ENCODE results near the gene TPM4.
"Not testable (repeated sequence)": the region's sequence is repeated elsewhere in the genome, so short reads cannot be mapped to it uniquely, and the experiment has no call there.

TPM4 gene

GRCh38 chr19:16119075-16119857 lies 43.0 kb downstream of the TPM4 start:
- in situ Hi-C loops (cut with MboI; ENCODE audit: low sequenced_read_pairs): not testable (repeated sequence)

DNA sequence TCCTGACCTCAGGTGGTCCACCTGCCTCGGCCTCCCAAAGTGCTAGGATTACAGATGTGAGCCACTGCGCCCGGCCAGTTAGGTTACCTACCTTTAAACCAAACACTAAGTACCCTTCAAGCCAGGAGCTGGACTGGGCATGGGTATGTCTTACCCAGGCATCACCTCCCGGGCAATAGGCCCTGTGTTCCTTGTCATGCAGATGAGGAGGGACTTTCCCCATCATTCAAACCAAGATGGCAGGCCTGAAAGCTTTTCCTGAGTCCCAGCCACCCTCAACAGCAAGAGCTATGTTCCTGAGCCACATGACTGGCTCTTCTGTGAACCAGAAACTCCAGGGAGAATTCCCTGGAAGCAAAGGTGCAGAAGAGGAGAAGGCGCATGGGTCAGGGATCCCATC lies 44.8 kb downstream of the TPM4 start:
- in situ Hi-C loops (cut with MboI; ENCODE audit: low sequenced_read_pairs): no loop called here

DNA sequence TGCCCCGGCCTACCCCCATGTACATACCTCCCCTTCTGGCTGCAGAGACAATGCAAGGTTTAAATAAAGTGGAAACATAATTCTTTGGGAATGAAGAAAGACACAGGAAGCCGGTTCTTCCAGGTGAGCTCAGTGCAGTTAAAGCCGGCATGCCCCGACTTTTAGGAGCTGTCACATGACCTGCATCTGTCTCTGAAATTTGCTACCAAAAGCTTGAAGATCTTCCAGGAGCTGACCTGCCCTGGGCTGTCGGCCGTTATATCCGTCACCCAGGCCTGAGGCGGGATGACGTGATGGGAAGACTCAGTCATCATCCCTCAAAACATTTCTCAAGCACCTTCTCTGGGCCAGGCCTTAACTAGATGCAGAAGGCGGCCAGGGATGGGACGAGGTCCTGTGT lies 45.7 kb downstream of the TPM4 start:
- in situ Hi-C loops (cut with MboI; ENCODE audit: low sequenced_read_pairs): no loop called here

DNA sequence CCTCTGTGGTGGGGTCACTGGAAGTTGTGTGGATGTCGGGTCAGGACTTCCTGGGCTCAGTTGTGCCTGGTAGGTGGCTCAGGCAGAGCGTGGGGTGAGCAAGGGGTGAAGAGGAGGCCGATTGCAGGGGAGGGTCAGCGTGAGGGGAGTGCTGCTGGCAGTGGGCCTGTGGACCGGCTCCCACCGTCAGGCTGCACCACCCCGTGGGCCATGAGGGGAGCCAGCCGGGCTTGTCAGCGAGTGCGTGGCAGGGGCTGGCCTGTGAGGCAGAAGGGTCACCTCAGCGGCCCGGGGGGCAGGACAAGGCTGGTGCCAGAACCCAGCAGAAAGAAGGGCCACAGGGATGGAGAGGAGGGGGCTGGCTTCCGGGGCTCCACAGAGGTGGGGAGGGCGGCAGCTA lies 48.7 kb downstream of the TPM4 start:
- in situ Hi-C loops (cut with MboI; ENCODE audit: low sequenced_read_pairs): no loop called here

- in situ Hi-C loops (cut with MboI; ENCODE audit: low sequenced_read_pairs): no loop called here
Measured at GRCh38 chr19:16125737-16126495, 49.6 kb downstream of the TPM4 start.

DNA sequence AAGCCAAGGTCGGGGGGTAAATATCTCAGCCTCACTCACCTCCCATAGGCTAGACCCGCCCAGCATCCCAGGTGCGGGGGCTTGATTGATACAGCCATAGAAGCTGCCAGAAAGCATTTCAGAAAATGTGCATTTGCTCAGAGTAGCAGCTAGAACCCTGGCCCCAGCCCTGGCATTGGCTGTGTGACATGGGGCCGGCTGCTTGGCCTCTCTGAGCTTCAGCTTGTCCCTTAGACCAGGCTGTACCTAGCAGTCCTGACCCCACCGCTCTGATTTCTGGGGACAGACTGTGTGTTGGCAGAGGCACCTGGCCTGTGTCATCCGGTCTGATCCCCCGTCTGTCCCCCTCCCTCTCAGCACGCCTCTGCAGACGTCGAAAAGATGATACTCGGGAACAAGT lies 50.8 kb downstream of the TPM4 start:
- in situ Hi-C loops (cut with MboI; ENCODE audit: low sequenced_read_pairs): no loop called here

DNA sequence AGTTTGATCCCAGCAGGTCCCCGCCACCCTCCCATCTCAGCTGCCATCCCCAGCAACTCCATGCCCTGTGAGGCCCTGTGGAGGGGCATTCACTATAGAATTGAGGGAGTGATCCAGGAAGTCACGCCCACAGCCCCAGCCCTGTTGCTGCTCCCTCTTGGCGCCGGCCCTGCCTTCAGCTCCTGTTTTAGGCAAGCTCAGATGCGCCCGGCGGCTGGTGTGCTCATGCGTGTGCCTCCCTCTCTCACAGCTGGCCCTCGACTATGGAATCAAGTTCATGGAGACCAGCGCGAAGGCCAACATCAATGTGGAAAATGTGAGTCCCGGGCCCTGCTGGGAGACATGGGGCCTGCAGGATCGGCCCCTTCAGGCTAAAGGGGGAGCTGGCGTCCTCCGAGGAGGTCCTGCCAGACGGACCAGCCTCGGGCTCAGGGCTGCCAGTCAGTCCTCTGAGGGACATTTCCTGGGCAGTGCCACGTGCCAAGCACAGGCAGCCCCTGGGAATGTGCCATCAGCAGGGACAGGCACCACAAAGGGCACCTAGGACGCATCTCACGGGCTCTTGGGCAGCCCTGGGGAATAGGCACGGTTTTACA lies 51.6 kb downstream of the TPM4 start:
- in situ Hi-C loops (cut with MboI; ENCODE audit: low sequenced_read_pairs): no loop called here

- in situ Hi-C loops (cut with MboI; ENCODE audit: low sequenced_read_pairs): no loop called here
Measured at GRCh38 chr19:16131648-16132047, 55.4 kb downstream of the TPM4 start.

GRCh38 chr19:16133818-16134217 lies 57.5 kb downstream of the TPM4 start:
- in situ Hi-C loops (cut with MboI; ENCODE audit: low sequenced_read_pairs): no loop called here

DNA sequence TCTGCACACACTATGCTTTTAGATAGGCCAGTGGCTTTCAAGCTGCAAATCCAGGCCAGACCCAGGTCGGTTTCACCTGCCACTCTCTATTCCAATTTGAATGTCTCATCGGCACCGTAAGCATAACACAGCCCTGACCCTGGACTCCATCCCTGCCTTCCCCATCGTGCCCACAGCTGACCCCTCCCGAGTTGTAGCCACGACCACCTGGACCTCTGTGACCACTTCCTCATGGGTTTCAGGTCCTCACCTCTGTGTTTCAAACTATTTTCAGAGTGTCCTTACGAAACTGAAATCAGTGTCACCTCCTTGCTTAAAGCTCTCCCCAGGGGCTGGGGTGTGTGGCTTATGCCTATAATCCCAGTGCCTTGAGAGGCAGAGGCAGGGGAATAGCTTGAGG lies 58.2 kb downstream of the TPM4 start:
- in situ Hi-C loops (cut with MboI; ENCODE audit: low sequenced_read_pairs): no loop called here

DNA sequence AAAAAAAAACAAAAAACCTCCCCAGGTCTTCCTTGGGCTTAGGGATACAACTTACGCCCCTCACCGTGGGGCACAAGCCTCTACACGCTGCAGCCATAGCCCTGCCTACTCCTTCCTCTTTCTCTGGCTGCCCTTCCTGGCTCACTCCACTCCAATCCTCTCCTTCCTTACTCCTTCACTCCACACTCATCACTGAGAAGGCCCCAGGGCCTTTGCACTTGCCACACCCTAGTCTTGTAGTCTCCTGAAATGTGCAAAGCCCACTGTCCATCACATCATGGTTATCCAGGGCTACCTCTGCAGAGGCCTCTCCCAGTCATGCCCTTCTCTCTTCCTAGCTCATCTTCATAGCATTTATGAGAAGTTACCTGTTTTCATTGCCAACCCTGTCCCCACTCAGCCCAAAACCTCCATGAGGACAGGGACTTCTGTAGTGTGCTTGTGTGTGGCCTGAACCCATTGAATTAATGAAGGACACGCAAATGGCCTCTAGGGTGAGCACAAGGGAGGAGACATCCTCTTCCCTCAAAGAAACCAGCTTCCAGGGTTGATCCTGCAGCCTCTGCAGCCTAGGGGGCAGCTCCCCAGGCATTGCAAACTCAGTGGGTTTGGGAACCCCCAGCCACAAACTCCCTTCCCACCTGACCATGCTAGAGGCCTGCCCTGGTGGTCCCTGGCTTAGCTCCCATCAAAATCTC lies 59.3 kb downstream of the TPM4 start:
- in situ Hi-C loops (cut with MboI; ENCODE audit: low sequenced_read_pairs): no loop called here

DNA sequence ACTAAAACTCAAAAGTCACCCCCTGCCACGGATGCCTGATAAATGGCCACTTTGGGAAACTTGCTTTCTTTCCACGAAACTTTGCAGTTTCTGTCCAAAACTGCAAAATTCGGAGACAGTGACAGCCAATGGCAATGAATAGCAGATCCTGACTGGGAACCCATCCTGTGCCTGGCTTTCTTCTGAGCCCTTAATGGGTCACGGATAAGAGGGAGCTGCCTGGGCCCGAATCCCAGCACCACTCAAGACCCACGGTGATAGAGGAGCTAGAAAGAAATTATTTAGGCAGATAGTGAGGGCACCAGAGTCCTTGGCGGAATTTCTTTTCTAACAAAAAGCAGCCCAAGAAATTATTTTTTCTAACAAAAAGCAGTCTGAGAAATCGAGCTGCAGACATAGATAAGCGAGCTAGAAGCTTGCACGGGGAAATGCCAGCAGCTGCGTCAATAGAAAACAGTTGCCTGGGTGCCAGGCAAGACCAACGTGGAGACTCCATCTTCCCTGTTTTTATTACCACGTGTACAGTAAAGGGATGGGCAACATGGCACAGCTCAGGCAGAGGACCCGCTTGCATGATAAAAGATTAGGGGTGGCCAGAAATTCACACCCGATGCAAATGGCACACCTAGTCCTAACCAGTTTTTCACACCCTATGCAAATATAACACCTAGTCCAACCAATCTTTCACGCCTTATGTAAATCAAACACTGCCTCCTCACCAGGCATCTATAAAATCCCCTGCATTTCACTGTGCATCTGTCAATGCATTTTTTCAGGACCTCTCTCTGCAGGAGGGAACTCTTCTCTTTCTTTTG lies 60.1 kb downstream of the TPM4 start:
- in situ Hi-C loops (cut with MboI; ENCODE audit: low sequenced_read_pairs): no loop called here

GRCh38 chr19:16139752-16140151 lies 63.5 kb downstream of the TPM4 start:
- in situ Hi-C loops (cut with MboI; ENCODE audit: low sequenced_read_pairs): no loop called here

DNA sequence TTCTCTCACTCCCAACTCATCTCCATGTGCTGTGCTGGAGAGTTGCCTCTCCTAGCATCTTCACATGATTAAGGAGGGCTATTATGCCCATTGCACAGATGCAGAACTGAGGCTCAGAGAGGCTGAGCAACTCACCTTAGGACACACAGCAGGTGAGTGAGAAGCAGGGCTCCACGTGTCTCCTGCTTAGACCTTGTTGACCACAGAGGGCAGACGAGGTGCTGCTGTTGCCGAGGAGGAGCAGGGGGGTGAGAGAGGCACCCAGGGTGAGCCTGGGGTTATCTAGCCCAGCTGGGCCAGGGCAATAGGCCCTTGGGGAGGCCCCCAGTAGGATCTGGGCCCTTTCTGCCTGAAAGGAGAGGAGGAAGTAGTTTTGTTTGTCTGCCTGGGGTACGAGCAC lies 64.7 kb downstream of the TPM4 start:
- in situ Hi-C loops (cut with MboI; ENCODE audit: low sequenced_read_pairs): no loop called here

GRCh38 chr19:16142032-16142580 lies 65.8 kb downstream of the TPM4 start:
- in situ Hi-C loops (cut with MboI; ENCODE audit: low sequenced_read_pairs): no loop called here

GRCh38 chr19:16143399-16144215 lies 67.3 kb downstream of the TPM4 start, which contains the start of gene HSH2D:
TSS of gene HSH2D (plus strand) at chr19:16143685. CDS start at chr19:16148751, 5,066 bp downstream.
- in situ Hi-C loops (cut with MboI; ENCODE audit: low sequenced_read_pairs): no loop called here

GRCh38 chr19:16144216-16144581 lies 67.9 kb downstream of the TPM4 start:
- in situ Hi-C loops (cut with MboI; ENCODE audit: low sequenced_read_pairs): no loop called here

GRCh38 chr19:16146112-16146511 lies 69.8 kb downstream of the TPM4 start:
- in situ Hi-C loops (cut with MboI; ENCODE audit: low sequenced_read_pairs): no loop called here

- in situ Hi-C loops (cut with MboI; ENCODE audit: low sequenced_read_pairs): no loop called here
Measured at GRCh38 chr19:16148443-16149229, 72.3 kb downstream of the TPM4 start.

All from HL-60/S4 (cell line).